Gastroesophageal sphincter (tissue), 4 donors: ENCODE results near the gene DOCK2. TPM values are rescaled to one million over a fixed set of nuclear protein-coding genes. Genes with fewer than 3 reads are reported as not detected.

Experiments
- ATAC-seq: fragments of 150-250 bp; one replicate; pipeline ENCODE4 v1.9.1; 2016; ENCODE audit warnings: mild to moderate bottlenecking, moderate library complexity
- H3K27ac ChIP-seq, 4 donors: fragments of 200-600 bp; sonication (generic) in 3 of 4; 1 replicate in 3 of 4; 2 replicates in 1 of 4; pipeline ENCODE4 v1.5.1; 2016 to 2019
- H3K27me3 ChIP-seq: fragments of 200-600 bp; sonication (generic); one replicate; pipeline ENCODE4 v1.5.1; 2019
- H3K36me3 ChIP-seq, 2 donors: fragments of 200-600 bp; sonication (generic); one replicate each; pipeline ENCODE4 v1.5.1; 2019; ENCODE audit warnings: control low read depth in 1 of 2
- H3K4me1 ChIP-seq, 3 donors: fragments of 200-600 bp; sonication (generic); 1 replicate in 2 of 3; 2 replicates in 1 of 3; pipeline ENCODE4 v1.5.1; 2016 to 2019; ENCODE audit warnings: control low read depth in 2 of 3
- H3K4me3 ChIP-seq, 2 donors: fragments of 200-600 bp; sonication (generic); one replicate each; pipeline ENCODE4 v1.5.1; 2019; ENCODE audit warnings: mild to moderate bottlenecking in 1 of 2, moderate library complexity in 1 of 2
- H3K9me3 ChIP-seq, 3 donors: fragments of 200-600 bp; sonication (generic); one replicate each; pipeline ENCODE4 v1.5.1; 2017 to 2019; ENCODE audit warnings: control low read depth in 2 of 3
- CTCF ChIP-seq, 4 experiments: fragments of 200-600 bp in 2 of 4; fragments of 450-650 bp in 2 of 4; sonication (generic) in 1 of 4; IDR thresholded peaks; one replicate each; pipeline ENCODE4 v1.5.1; 2017 to 2019; ENCODE audit warnings: antibody characterized with exemption in 4 of 4, mild to moderate bottlenecking in 2 of 4, moderate library complexity in 2 of 4
- EP300 ChIP-seq: sonication (generic); formaldehyde crosslinking; IDR thresholded peaks from one replicate; pipeline ENCODE4 v1.6.1; 2017; ENCODE audit warnings: antibody characterized with exemption, mild to moderate bottlenecking
- POLR2A ChIP-seq, 2 donors: fragments of 450-650 bp; IDR thresholded peaks; one replicate each; pipeline ENCODE4 v1.6.1; 2017; ENCODE audit warnings: antibody characterized with exemption in 2 of 2, mild to moderate bottlenecking in 2 of 2, moderate library complexity in 1 of 2
- POLR2AphosphoS5 ChIP-seq: sonication (generic); formaldehyde crosslinking; IDR thresholded peaks from one replicate; pipeline ENCODE4 v1.6.1; 2017; ENCODE audit warnings: antibody characterized with exemption
- WGBS, 2 donors: methylation state at CpG; one replicate each; pipeline ENCODE4 v1.1.5; 2018; ENCODE audit warnings: low coverage in 1 of 2; 5-methylcytosine and 5-hydroxymethylcytosine counted together
- total RNA-seq, 4 donors: library from RNA; depleted of rRNA; stranded (reverse); fragments of >200 nt; gene quantifications; one replicate each; pipeline ENCODE4 v1.1.0, GENCODE V29; 2016

DOCK2 gene
- total RNA-seq, 4 donors from 2014 or later: 9.3 to 20.6 (median 11.8) TPM

DNA sequence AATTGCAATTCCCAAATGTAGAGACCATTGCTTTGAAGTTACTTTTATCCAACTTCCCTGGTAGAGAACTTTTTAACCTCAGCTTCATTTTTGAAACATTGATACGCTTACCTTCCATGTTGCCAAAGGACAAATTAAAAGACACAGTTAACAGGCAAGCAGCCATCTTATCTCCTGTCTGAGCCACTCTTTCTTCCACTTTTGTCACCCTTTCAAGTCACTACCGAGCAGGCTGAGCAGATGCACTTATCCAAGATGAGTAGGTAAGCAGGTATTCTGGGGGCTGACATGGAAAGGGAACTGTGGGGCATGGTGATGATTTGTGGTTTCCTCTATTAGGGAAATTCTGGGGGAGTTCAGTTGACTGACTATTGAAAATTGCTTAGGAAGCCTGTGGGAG, 66.7 kb downstream of the DOCK2 start:
- Histone ChIP-seq H3K27ac (no peak overlapping the region), H3K4me3 (no peak overlapping the region), H3K9me3 (no peaks in the 10 kb centered on the region), H3K36me3 (no peaks in the 10 kb centered on the region), H3K27me3 (no peaks in the 10 kb centered on the region), H3K4me1 (no peaks in the 10 kb centered on the region)
- no peak for TF ChIP-seq POLR2A (IDR thresholded peaks at IDR 0.05)
- no peak for TF ChIP-seq EP300
- TF ChIP-seq POLR2AphosphoS5: no peak
- no peak for TF ChIP-seq CTCF (IDR thresholded peaks at IDR 0.05)
- ATAC-seq: no peak
- 60 to 100% methylated on average over 1 to 2 of the region's 2 CpGs for WGBS, 2 donors

DNA sequence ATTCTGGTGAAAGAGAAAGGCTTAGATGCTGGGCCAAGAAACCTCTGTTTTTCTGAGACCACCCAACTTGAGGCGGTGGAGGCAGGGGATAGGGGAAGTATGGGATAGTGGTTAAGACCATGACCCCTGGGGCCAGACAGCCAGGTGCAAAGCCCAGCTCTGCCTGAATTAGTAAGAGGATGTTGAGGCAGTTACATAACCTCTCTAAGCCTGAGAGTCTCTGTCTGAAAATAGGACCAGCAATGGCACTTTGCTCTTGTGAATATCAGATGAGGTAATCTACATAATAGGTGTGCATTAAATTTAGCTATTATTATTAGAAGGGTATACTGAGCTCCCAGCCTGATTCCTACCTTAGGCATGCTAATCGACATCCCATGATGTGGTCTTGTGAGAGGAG, 68.2 kb downstream of the DOCK2 start:
- H3K27me3 ChIP-seq: no peaks in the 10 kb centered on the region
- no peaks in the 10 kb centered on the region for H3K36me3 ChIP-seq
- H3K4me3 ChIP-seq: no peak overlapping the region
- no peak for ATAC-seq
- H3K4me1 ChIP-seq: no peaks in the 10 kb centered on the region
- no peak for TF ChIP-seq EP300
- TF ChIP-seq POLR2A (IDR thresholded peaks at IDR 0.05): no peak
- no peak for TF ChIP-seq POLR2AphosphoS5
- no peak for TF ChIP-seq CTCF (IDR thresholded peaks at IDR 0.05)
- H3K9me3 ChIP-seq: no peaks in the 10 kb centered on the region
- WGBS, 2 donors: 100% methylated on average over 1 of the region's 2 CpGs; no CpG with 5 or more reads in 1 of the 2 donors
- no peak overlapping the region for H3K27ac ChIP-seq

- no peak for TF ChIP-seq EP300
- Histone ChIP-seq H3K27me3 (no peaks in the 10 kb centered on the region), H3K4me3 (no peak overlapping the region), H3K36me3 (no peaks in the 10 kb centered on the region), H3K27ac (no peak overlapping the region), H3K9me3 (no peaks in the 10 kb centered on the region), H3K4me1 (no peaks in the 10 kb centered on the region)
- no peak for ATAC-seq
- WGBS, 2 donors: 90% methylated on average over 1 of the region's 1 CpG; no CpG with 5 or more reads in 1 of the 2 donors
Observed at GRCh38 chr5:169706071-169706470, 69.0 kb downstream of the DOCK2 start.

DNA sequence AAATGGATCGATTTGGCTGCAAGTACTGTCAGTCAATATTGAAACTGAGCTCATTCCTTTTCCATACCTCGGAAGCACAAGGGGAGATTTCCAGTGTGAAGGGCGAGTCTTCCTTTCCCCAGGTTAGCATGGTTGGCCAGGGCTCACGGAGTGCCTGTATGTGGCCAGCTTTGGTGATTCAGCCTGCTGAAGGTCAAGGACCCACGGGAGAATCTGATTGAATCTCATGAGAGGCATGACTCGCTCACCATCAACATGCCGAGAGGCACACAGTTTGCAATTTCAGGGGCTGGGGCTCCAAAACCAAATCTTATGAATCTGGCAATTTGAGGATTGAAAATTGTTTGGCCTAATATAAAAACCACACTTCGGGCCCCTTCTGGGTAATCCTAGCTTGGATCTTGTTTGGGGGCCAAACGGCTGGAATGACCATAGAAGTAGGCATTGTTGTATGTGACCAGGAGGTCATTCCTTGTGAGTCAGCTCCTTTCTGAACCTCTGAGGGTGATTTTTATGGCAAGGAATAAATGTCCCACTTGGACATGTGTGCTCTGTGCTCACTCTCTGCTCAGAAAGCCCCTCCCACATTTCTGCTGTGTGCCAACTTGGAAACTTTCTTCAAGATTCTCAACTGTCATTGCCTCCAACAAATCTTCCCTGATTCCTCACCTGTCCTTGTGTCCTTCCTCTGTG, 69.8 kb downstream of the DOCK2 start:
- Histone ChIP-seq H3K27ac (no peak overlapping the region), H3K36me3 (no peaks in the 10 kb centered on the region), H3K4me3 (no peak overlapping the region), H3K9me3 (no peaks in the 10 kb centered on the region), H3K27me3 (no peaks in the 10 kb centered on the region), H3K4me1 (no peaks in the 10 kb centered on the region)
- 83 to 89% methylated on average over 3 to 6 of the region's 9 CpGs for WGBS, 2 donors
- no peak for ATAC-seq
- TF ChIP-seq CTCF (IDR thresholded peaks at IDR 0.05) (no peak), EP300 (no peak), POLR2AphosphoS5 (no peak), POLR2A (IDR thresholded peaks at IDR 0.05) (no peak)

DNA sequence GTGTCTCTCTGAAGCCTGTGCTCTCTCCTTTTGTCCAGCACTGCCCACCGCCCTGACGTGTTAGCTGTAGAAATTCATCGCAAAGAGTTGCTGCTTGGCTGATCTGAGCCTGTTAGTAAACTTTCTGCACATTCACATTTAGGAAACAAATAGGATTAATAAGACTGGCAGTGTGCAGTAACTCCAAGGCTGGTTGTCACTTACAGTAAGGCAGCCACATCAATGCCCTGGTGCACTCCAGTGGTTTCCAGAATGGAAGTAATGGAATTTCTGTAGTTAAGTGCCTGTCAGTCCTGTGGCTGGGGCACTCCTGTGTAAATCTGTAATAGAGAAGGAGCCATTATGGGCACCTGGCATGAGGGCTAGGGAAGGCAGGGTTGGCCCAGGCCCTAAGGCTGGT, 70.6 kb downstream of the DOCK2 start:
- no peaks in the 10 kb centered on the region for H3K4me1 ChIP-seq
- no peak for ATAC-seq
- no peak overlapping the region for H3K4me3 ChIP-seq
- TF ChIP-seq EP300 (no peak), POLR2A (IDR thresholded peaks at IDR 0.05) (no peak), POLR2AphosphoS5 (no peak), CTCF (IDR thresholded peaks at IDR 0.05) (no peak)
- H3K9me3 ChIP-seq: no peaks in the 10 kb centered on the region
- no peaks in the 10 kb centered on the region for H3K36me3 ChIP-seq
- H3K27me3 ChIP-seq: no peaks in the 10 kb centered on the region
- H3K27ac ChIP-seq: no peak overlapping the region
- WGBS, 2 donors: 83 to 100% methylated on average over 2 to 3 of the region's 3 CpGs
